GM18517 (cell line): ENCODE measurements around the gene EFCC1.

Experiments
- ATAC-seq: cut with Tn5 transposase; IDR thresholded peaks from one replicate; pipeline ENCODE4 v1.9.1; 2021; ENCODE audit warnings: mild to moderate bottlenecking, moderate library complexity; ENCODE audit not compliant: unreplicated experiment

EFCC1 gene

DNA sequence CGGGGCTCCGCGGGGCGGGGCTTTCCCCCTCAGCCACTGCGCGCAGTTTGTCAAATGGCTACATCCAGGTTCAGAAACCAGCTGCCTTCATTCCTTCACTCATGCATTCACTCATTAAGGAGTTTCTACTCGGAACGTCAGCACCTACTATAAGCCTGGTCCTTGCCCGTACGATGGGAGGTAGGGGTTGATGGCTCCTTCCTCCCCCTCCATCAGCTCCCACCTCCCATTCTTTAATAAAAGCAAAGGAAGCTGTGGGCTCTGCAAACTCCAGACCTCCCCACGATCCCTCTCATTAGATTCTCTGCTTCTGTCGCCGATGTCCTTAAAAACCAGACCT lies 7.0 kb upstream of the EFCC1 start:
- ATAC-seq = no peak

DNA sequence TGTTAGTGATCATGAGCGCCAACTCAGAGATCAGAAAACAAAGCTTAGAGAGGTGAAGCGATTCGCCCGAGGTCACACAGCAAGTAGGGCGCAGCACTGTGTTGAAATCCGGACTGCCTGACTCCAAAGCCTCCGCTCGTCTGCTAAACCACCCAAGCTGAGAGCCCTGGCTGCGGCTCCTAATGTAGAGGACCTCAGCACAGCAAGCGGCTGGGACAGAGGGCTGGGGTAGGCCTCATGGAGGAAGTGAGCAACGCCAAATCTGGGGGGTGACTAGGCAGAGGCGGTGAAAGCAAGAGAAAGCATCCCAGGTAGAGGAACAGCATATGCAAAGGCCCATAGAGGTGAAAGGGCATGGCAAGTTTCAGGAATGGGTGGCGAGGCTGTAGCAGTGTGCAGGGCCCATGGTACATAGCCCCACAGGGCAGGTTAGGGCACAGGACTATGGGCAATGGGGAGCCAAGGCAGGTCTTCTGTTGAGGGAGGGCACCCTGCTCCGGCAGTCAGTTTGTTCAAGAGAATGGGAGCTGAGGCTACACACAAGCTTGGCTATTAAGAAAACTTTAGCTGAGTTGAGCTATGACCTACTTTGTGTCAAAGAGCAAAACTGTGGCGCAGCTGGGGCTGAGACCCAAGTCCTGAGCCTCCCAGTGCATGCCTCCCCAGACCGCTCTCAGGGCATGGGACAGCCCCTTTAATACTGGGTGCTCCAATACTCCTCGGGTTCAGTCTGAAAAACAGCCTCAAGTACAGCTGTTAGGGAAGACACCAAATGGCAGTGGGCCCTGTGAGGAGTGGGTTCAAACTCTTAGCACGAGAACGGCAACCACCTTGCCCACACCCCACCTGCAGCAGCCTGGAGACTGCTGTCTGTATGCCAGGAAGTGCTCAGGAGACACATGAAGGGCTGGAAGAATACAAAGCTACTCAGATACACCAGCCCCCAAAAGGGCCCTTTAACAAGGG lies 6.2 kb upstream of the EFCC1 start:
- no peak for ATAC-seq

DNA sequence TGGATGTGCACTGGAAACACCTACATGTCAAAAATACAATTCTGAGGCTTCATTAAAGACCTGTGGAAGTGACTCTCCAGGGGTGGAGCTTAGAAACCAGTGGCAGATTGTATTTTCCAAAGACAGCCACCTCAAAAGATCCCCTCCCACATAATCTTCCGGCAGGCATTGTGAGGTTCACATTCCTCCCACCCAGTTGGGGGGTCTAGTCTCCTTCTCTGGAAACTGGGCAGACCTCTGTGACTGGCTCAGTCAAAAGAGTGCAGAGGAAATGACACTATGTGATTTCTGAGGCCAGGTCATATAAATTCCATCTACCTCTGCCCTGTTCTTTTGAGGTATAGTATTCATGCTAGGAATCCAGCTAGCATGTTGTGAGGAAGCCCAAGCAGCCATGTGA lies 5.4 kb upstream of the EFCC1 start:
- ATAC-seq = no peak

DNA sequence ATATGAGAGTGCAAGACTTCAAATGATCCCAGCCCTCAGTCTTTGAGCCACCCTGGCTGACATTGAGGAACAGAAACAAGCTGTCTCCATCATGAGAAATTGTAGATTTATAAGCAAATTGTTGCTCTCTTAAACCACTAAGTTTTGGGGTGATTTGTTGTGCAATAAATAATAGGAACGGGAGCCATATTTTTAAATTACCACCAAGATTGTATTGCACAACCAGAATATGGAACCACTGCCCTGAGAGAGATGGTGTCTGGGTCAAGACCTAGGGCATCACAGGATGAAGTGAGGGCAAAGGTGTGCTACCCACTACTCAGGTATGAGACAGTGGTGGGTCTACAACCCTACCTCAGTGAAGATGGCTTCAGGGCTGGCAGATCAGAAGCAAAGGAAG lies 4.9 kb upstream of the EFCC1 start:
- ATAC-seq = no peak

DNA sequence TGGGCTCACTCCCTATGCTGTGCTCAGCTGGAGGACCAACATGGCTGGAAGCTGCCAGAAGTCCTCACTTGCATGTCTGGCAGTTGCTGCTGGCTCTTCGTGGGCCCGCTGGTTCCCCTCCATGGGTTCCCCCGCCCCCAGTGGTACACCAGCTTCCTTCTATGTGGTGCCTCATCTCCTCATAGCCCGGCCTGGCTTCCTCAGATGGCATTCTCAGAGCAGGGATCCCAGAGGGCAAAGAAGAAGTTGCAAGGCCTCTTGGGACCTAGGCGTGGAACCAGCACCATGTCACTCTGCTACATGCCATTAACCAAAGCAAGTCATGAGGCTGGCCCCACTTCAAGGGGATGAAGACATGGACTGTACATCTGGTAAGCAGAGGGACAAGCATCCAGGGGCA lies 4.4 kb upstream of the EFCC1 start:
- ATAC-seq = no peak

DNA sequence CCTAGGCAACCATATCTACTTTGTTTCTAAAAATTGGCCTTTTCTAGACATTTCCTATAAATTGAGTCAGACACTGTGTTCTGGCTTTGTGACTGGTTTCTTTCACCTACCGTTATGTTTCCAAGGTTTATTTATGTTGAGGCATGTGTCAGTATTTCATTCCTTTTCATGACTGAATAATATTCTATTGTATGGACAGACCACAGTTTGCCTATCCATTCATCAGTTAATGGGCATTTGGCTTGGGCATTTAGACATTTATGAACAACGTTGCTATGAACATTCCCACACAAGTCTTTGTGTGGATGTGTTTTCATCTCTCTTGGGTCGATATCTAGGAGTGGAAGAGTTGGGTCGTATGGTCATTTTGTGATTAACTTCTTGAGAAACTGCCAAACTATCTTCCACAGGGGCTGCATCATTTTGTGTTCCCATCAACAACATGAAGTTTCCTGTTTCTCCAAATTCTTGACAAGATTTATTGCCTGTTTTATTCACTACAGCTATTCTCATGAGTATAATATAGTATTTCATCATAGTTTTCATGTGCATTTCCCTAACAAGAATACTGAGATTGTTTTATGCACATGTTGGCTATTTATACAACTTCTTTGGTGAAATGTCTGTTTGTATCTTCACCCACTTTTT lies 3.5 kb upstream of the EFCC1 start:
- ATAC-seq = no peak

DNA sequence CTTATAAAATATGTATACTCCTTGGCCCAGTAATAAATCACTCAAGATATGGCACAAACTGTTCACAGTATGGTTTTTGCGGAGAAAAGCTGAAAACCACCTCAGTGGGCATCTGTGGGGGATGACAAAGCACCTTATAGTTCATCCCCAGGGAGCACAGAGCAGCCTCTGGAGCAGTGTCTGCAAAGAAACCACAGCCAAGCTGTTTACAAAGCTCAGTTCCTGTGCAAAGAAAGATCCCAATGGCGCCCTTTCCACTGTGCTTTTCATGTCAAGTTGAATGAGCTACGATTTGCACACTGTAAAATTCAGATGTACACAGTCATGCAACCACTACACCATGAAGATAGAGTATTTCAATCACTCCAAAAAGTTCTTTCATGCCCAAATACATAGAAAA lies 2.5 kb upstream of the EFCC1 start:
- ATAC-seq = no peak

DNA sequence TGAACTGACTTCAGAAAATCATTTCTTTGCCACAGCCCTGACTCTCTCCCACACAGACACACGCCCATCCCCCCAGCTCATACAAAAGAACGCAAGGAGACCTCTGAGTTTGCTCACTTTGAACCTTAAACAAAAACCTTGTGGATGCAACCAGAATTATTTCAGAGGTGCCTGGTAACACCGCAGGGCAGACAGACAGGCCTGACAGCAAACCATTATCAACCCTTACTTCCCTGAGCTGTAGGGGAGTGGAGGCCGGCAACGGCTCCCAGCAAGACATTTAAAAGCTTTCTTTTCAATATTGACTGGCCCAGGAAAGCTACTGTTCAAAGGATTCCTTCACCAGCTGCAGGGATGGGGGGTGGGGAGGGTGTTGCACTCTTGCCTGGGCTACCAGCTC lies 2.0 kb upstream of the EFCC1 start:
- no peak for ATAC-seq

DNA sequence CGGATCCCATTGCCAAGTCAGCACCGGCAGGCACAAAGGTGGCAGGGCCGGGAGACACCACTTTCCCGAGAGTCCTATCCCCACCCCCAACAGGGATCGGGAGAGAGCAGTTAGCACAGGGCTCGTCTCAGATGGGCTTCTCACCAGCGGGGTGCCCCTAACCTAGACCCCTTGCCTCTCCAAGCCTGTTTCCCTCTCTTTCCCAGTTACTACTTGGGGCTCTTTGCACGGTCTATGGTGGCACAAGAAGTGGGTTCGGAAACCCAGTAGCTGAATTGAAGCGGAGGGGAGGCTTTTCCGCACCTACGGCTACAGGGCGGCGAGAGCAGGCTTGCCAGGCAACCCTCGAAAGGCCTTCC lies 383 bp upstream of the EFCC1 start:
- no peak for ATAC-seq

DNA sequence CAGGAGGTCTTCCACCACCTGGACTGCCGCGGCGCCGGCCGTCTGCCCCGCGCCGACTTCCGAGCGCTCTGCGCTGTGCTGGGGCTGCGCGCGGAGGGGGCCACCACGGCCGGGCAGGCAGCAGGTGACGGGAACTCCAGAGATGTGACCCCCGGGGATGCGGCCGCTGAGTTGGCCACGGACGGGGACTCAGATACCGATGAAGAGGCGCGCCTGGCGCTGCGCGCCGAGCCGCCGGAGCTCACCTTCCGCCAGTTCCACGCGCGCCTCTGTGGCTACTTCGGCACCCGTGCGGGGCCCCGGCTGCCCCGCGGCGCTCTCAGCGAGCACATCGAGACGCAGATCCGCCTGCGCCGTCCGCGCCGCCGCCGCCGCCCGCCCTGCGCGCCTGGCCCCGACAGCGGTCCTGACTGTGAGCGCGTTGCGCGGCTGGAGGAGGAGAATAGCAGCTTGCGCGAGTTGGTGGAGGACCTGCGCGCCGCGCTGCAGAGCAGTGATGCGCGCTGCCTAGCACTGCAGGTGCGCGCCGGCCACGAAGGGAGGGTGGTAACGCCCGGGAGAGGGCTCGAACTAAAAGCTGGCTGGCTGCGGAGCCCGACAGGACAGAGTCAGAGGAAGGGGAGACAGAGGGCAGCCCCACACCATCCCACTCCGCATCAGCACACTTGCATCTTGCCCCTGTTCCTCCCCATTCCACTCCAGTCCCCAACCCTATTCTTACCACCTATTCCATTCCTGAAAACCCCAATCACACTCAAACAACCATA lies 885 bp downstream of the EFCC1 start:
- no peak for ATAC-seq

DNA sequence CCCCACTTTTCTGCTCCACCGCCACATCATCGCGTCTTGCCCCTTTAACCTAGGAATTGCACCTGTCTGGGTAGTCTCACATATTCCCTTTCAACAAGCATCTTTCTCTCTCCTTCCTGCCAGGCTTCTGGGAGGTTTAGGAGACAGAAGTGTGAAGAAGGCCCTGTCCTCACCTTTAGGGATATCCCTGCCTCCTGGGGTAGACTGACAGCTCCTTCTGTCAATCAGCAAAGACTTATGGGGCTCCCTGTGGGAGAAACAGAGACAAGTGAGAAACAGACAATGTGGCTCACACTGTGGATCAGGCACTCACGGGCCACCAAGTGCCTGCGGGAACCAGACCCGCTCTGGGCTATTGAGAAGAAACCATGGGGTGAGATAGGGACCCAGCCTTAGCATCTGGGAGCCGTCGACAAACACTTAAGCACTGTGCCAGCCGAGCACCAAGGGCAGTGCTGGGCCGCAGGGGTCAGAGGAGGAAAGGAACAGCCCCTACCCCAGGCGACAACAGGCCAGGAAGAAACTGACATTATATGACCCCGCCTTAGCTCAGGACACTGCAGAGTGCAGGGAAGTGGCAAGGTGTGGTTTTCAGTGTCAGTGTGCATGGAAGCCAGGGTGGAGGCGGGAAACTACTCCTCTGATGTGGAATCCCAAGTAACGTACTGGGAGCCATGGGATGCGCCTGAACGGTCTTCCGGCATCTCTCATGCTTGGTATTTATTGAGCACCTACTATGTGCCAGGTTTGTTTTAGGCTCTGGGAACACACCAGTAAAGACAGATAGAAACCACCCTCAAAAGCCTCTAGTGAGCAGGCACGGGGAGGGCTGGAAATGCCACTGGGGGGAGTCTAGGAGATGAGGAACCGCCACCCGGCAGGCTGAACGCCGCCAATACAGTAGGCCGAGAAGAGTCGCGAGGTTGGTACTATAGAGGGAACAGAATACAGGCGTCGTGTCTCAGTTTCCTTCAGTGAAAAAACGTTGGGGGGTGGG lies 1.8 kb downstream of the EFCC1 start:
- no peak for ATAC-seq

DNA sequence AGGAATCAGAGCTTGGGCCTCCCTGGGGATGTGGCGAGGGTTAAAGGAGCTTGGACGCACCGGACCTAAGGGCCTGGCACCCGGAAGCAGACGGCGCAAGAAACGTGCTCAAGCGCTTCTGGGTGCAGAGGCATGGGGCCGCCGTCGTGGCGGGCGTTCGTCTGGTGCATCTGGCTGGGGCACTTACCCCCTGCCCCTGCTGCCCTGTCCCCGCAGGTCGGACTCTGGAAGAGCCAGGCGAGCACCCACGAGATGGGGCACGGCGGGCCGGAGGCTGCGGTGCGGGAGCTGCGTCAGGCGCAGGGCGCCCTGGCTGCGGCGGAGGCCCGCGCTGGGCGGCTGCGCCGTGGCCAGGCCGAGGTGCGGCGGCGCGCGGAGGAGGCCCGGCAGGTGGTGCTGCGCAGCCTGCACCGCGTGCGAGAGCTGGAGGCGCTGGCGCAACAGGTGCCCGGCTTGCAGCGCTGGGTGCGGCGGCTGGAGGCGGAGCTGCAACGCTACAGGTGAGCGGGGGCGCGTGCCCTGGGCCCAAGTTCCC lies 2.5 kb downstream of the EFCC1 start:
- no peak for ATAC-seq

DNA sequence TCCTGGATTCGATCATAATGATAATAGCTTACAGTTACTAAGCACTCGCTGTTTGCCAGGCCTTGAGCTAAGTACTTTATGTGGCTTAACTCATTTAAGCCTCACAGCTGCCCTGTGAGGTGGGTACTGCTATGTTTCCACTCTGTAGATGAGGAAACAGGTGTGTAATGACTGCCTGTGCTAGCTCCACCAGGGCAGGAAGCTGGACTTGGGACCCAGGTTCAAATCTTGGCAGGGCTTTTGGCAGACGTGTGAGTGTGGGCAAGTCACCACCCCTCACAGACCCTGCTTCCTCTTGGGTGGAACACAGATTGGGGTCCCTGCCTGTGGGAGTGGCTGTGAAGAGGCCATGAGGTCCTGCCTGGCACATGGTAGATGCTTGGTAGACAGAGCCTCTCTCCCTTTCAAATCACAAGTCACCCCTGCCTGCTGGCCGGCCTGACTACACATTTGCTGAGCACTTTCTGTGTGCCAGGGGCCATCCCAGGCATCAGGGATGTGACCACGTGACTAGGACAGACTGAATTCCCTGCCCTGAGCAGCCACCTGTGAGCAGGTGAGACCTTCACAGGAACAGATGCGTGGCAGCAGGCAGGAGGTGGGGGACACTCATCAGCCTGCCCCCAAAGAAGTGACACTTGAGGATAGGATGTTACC lies 3.7 kb downstream of the EFCC1 start:
- ATAC-seq = no peak

DNA sequence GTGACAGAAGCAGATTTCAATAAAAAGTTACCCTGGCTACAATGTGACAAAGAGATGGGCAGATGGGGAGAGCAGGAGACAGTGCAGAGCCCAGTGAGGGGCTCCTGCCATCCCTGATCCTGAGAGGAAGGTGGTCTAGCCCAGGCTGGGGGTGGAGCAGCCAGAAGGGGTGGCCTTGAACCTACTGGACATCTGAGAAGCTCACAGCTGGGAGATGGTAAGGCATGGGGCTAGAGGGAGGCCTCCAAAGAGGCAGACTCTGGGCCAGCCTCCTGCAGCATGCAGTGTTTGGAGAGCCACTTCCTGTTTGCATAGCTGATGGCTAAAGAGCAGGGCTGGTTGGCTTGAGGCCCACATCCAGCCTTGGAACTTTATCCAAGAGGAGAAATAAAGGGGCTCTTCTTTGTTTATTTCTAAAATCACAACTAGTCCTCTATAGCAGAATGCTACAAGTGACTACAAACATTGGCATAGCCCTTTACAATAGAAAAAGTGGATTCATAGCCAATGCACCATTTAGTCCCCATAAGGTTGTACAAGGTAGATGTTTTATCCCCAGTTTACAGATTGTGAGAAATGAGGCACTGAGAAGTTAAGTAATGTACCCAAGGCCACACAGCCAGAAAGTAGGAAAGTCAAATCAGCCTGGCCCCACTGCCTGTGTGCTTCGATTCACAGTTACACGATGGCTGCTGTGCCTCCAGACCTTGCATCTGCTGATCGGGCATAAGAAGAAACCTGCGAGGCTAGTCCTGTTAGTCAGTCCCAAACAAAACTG lies 4.6 kb downstream of the EFCC1 start:
- no peak for ATAC-seq

DNA sequence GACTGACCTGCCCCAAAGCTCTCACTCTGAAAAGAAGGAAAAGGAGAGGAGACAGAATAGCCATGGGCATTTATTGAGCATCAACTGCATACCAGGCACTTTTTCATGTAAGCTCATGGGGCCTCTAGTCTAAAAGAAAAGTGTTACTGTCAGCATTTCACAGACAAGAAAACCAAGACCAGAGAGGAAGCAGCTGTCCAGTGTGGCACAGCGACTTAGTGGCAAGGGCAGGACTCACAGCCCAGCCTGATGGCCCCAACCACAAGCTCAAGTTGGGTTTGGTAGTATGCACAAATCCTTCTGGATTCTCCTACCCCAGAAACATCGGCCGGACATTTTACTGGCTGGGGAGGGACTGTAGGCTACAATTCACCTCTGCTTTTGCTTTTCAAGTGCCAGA lies 5.8 kb downstream of the EFCC1 start:
- no peak for ATAC-seq

DNA sequence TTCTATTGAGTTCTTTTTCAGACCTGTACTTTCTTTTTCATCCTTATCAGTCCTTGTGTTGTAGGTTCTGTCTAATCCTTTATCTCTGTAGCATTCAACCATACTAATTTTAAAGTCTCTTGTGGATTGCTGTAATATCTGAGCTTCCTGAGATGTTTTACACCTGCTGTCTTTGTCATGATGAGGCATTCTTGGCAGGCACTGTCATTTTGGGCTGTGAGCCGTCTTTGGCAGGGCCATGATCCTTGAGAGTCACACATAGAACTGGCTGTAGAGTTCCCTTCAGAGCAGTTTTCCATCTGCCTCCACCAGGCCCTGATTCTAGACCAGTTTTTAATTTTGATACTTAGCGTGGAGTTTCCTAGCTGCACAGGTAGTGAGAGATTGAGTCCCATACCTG lies 6.7 kb downstream of the EFCC1 start:
- no peak for ATAC-seq

DNA sequence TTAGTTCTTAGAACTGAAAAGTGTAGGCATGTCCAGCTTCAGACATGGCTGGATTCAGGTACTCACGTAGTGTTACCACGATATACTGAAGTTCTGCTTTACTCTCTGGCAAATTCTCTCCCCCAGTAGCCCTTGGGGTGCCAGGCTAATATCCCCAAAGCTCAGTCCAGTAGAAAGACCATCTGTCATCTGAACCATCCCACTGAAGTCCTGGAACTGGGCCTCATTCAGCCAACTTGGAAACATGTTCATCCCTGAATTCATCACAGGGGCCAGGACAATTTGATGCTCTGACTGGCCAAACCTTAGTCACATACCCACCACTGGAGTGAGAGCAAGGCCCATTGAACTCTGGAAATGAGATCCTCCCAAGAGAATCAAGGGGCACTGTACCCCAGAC lies 8.2 kb downstream of the EFCC1 start:
- ATAC-seq = no peak

DNA sequence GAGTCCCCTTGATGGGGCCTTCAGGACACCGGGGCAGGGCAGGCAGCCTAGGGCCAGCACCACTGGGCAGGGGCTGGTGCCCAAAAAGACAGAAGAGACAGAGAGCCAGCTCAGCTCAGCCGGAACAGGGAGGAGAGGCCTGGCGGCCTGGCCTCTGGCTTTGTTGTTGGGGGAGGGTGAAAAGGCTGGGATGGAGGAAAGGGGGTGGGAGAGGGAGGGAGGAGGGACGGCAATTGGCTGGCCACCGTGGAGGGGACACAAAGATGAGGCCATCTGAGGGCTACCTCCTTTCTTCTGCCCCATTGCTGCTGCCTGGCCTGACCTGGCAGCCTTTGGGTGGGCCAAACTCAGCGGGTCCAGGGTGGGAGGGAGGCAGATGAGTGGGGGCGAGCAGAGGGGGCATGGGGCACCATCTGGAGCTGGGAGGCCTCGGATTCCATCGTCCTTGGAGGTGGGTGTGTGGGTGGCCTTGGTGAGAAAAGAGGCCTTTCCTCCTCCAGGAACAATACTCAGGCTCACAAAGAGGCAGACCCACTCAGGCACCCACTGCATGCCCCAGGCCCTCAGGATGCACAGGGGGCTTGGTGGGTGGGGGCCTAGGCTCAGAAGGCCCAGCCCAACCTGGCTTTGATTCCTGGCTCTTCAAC lies 9.3 kb downstream of the EFCC1 start:
- ATAC-seq = no peak

DNA sequence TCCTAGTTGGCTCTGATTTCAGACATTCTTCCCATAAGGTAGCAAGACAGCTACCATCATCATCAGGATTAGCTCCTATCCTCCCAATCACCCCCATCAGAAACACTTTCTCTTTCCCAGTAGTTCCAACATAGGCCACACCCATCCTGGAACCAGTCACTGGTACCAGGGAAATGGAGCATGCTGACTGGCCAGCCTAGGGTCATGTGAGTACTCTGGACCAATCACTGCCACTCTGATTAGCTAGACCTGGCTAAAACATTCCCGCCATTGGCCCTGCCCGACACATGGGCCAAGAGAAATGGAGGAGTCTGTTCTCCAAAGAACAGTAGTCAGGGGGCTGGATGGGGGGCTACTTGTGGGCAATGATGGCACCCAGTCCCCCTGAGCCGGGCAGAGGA lies 12.4 kb downstream of the EFCC1 start:
- ATAC-seq = no peak
